ENCODE measurements around the gene SMG1.
"Not testable (repeated sequence)": the region's sequence is repeated elsewhere in the genome, so short reads cannot be mapped to it uniquely, and the experiment has no call there.

The SMG1 gene

GRCh38 chr16:18932243-18932987, 6.2 kb upstream of the SMG1 start:
- no peak for DNase-seq

- no peak for DNase-seq
Measured at GRCh38 chr16:18931756-18932155, 5.5 kb upstream of the SMG1 start.

- DNase-seq: not testable (repeated sequence)
Measured at GRCh38 chr16:18930095-18930494, 3.9 kb upstream of the SMG1 start.

- DNase-seq: not testable (repeated sequence)
Measured at GRCh38 chr16:18928073-18928472, 1.9 kb upstream of the SMG1 start.

- peak; percentile 75 for DNase-seq
Measured at GRCh38 chr16:18925215-18925985, 808 bp downstream of the SMG1 start.

GRCh38 chr16:18923935-18924334, 2.3 kb downstream of the SMG1 start:
- peak; percentile 35 for DNase-seq

GRCh38 chr16:18923124-18923523, 3.1 kb downstream of the SMG1 start:
- DNase-seq: peak; percentile 38

GRCh38 chr16:18909585-18909984, 16.6 kb downstream of the SMG1 start:
- not testable (repeated sequence) for DNase-seq

GRCh38 chr16:18908716-18909115, 17.5 kb downstream of the SMG1 start:
- not testable (repeated sequence) for DNase-seq

GRCh38 chr16:18902778-18903177, 23.4 kb downstream of the SMG1 start:
- DNase-seq: not testable (repeated sequence)

GRCh38 chr16:18902044-18902443, 24.2 kb downstream of the SMG1 start:
- DNase-seq: not testable (repeated sequence)

GRCh38 chr16:18901194-18901593, 25.0 kb downstream of the SMG1 start:
- not testable (repeated sequence) for DNase-seq

GRCh38 chr16:18884456-18884855, 41.8 kb downstream of the SMG1 start:
- not testable (repeated sequence) for DNase-seq

- not testable (repeated sequence) for DNase-seq
Measured at GRCh38 chr16:18877734-18878133, 48.5 kb downstream of the SMG1 start.

- DNase-seq: not testable (repeated sequence)
Measured at GRCh38 chr16:18877259-18877658, 48.9 kb downstream of the SMG1 start.

GRCh38 chr16:18876301-18876700, 49.9 kb downstream of the SMG1 start:
- not testable (repeated sequence) for DNase-seq

GRCh38 chr16:18869043-18869771, 57.0 kb downstream of the SMG1 start:
- DNase-seq: peak; percentile 1

- not testable (repeated sequence) for DNase-seq
Measured at GRCh38 chr16:18866277-18866823, 59.9 kb downstream of the SMG1 start.

GRCh38 chr16:18862891-18863290, 63.3 kb downstream of the SMG1 start:
- not testable (repeated sequence) for DNase-seq

GRCh38 chr16:18855196-18855595, 71.0 kb downstream of the SMG1 start:
- DNase-seq: no peak

GRCh38 chr16:18853694-18854093, 72.5 kb downstream of the SMG1 start:
- no peak for DNase-seq

GRCh38 chr16:18852647-18853046, 73.6 kb downstream of the SMG1 start:
- no peak for DNase-seq

GRCh38 chr16:18846416-18846815, 79.8 kb downstream of the SMG1 start:
- DNase-seq: no peak
